Esophagus muscularis mucosa (tissue), 4 donors: Measurements from ENCODE around the gene FRMD1. TPM values are rescaled to one million over a fixed set of nuclear protein-coding genes. Genes with fewer than 3 reads are reported as not detected.

Experiments
- DNase-seq: peaks from one replicate; pipeline ENCODE4 v3.0.0-alpha.2; 2017; ENCODE audit errors: extremely low spot score
- H3K27ac ChIP-seq, 4 donors: fragments of 200-600 bp; sonication (generic); replicated peaks in 1 of 4; 1 replicate in 3 of 4; 2 replicates in 1 of 4; pipeline ENCODE4 v1.5.1; 2016 to 2019; ENCODE audit warnings: mild to moderate bottlenecking in 1 of 4
- H3K27me3 ChIP-seq, 4 donors: fragments of 200-600 bp; sonication (generic); one replicate each; pipeline versions ENCODE4 v1.5.1 to v1.6.0; 2016 to 2019
- H3K36me3 ChIP-seq, 4 donors: fragments of 200-600 bp; sonication (generic); one replicate each; pipeline ENCODE4 v1.5.1; 2016 to 2019
- H3K4me1 ChIP-seq, 4 donors: fragments of 200-600 bp; sonication (generic); one replicate each; pipeline ENCODE4 v1.5.1; 2016 to 2019
- H3K4me3 ChIP-seq, 4 donors: fragments of 200-600 bp; sonication (generic); 1 replicate in 2 of 4; 2 replicates in 2 of 4; pipeline ENCODE4 v1.5.1; 2016 to 2019; ENCODE audit warnings: mild to moderate bottlenecking in 4 of 4, moderate library complexity in 1 of 4
- H3K9me3 ChIP-seq, 4 donors: fragments of 200-600 bp; sonication (generic); 1 replicate in 3 of 4; 2 replicates in 1 of 4; pipeline ENCODE4 v1.5.1; 2016 to 2019
- CTCF ChIP-seq, 3 experiments: fragments of 200-600 bp in 2 of 3; fragments of 450-650 bp in 1 of 3; sonication (generic) in 2 of 3; IDR thresholded peaks; one replicate each; pipeline ENCODE4 v1.5.1; 2017 to 2019; ENCODE audit warnings: antibody characterized with exemption in 3 of 3, mild to moderate bottlenecking in 2 of 3, moderate library complexity in 1 of 3
- EP300 ChIP-seq: sonication (generic); formaldehyde crosslinking; IDR thresholded peaks from one replicate; pipeline ENCODE4 v1.6.1; 2017; ENCODE audit warnings: antibody characterized with exemption
- POLR2A ChIP-seq: fragments of 450-650 bp; IDR thresholded peaks from one replicate; pipeline ENCODE4 v1.6.1; 2017; ENCODE audit warnings: antibody characterized with exemption, moderate library complexity, mild to moderate bottlenecking, low read depth
- POLR2AphosphoS5 ChIP-seq, 2 donors: sonication (generic); formaldehyde crosslinking; IDR thresholded peaks; one replicate each; pipeline ENCODE4 v1.6.1; 2017; ENCODE audit warnings: antibody characterized with exemption in 2 of 2
- WGBS: methylation state at CpG from one replicate; pipeline ENCODE4 v1.1.5; 2018; 5-methylcytosine and 5-hydroxymethylcytosine counted together
- intact Hi-C: fragments of 100-400 bp; cut with DNase I; formaldehyde crosslinking; loops from one replicate; pipeline ENCODE4 v1.15.1; 2023
- total RNA-seq, 4 donors: library from RNA; depleted of rRNA; stranded (reverse); fragments of >200 nt; gene quantifications; one replicate each; pipeline versions ENCODE4 v1.1.0 to v1.2.1, GENCODE V29; 2016

FRMD1 gene
- total RNA-seq, 4 donors from 2014 or later = 0.17 TPM; not detected in 3

- peaks cover 0 to 27% (median 0%) of the 10 kb centered on the region in 4 donors for H3K27me3 ChIP-seq
- no peak overlapping the region for H3K4me3 ChIP-seq
- no peaks in the 10 kb centered on the region for H3K4me1 ChIP-seq
- 95% methylated on average over 18 of the region's 18 CpGs for WGBS
- intact Hi-C loops = no loop called here
- no peaks in the 10 kb centered on the region for H3K36me3 ChIP-seq
- H3K27ac ChIP-seq = no peak overlapping the region
- peaks cover 0 to 15% (median 13%) of the 10 kb centered on the region in 4 donors for H3K9me3 ChIP-seq
- TF ChIP-seq EP300 = no peak
- no peak for TF ChIP-seq POLR2AphosphoS5 (IDR thresholded peaks at IDR 0.05)
- no peak for TF ChIP-seq CTCF (IDR thresholded peaks at IDR 0.05)
- TF ChIP-seq POLR2A = no peak
- peak; percentile 66 for DNase-seq
Observed at GRCh38 chr6:168016176-168016620, 62.8 kb downstream of the FRMD1 start.

GRCh38 chr6:168015482-168016175, 63.4 kb downstream of the FRMD1 start:
- Histone ChIP-seq H3K36me3 (no peaks in the 10 kb centered on the region), H3K4me3 (no peak overlapping the region), H3K27ac (no peak overlapping the region), H3K4me1 (no peaks in the 10 kb centered on the region), H3K9me3 (peaks cover 0 to 20% (median 18%) of the 10 kb centered on the region in 4 donors), H3K27me3 (peaks cover 0 to 27% (median 0%) of the 10 kb centered on the region in 4 donors)
- peak; percentile 37 for DNase-seq
- intact Hi-C loops = no loop called here
- WGBS = 70% methylated on average over 14 of the region's 14 CpGs
- no peak for TF ChIP-seq POLR2A

GRCh38 chr6:168015009-168015408, 64.0 kb downstream of the FRMD1 start:
- TF ChIP-seq EP300 (no peak), POLR2AphosphoS5 (IDR thresholded peaks at IDR 0.05) (no peak), CTCF (IDR thresholded peaks at IDR 0.05) (no peak), POLR2A (no peak)
- DNase-seq = peak; percentile 83
- Histone ChIP-seq H3K27me3 (peaks cover 0 to 27% (median 0%) of the 10 kb centered on the region in 4 donors), H3K4me1 (no peaks in the 10 kb centered on the region), H3K27ac (no peak overlapping the region), H3K36me3 (no peaks in the 10 kb centered on the region), H3K9me3 (peaks cover 0 to 26% (median 22%) of the 10 kb centered on the region in 4 donors), H3K4me3 (no peak overlapping the region)
- intact Hi-C loops = no loop called here
- WGBS = 93% methylated on average over 4 of the region's 4 CpGs

- Histone ChIP-seq H3K4me1 (no peaks in the 10 kb centered on the region), H3K4me3 (no peak overlapping the region), H3K27me3 (peaks cover 0 to 23% (median 0%) of the 10 kb centered on the region in 4 donors), H3K36me3 (no peaks in the 10 kb centered on the region), H3K27ac (no peak overlapping the region), H3K9me3 (peaks cover 0 to 26% (median 24%) of the 10 kb centered on the region in 4 donors)
- WGBS = 51% methylated on average over 6 of the region's 6 CpGs
- no peak for DNase-seq
- intact Hi-C loops = no loop called here
- TF ChIP-seq CTCF (IDR thresholded peaks at IDR 0.05) = no peak
Observed at GRCh38 chr6:168014428-168014827, 64.6 kb downstream of the FRMD1 start.

- peak; percentile 55 for DNase-seq
- Histone ChIP-seq H3K36me3 (no peaks in the 10 kb centered on the region), H3K9me3 (peaks cover 0 to 26% (median 24%) of the 10 kb centered on the region in 4 donors), H3K27ac (no peak overlapping the region), H3K4me1 (no peaks in the 10 kb centered on the region), H3K27me3 (peaks cover 0 to 15% (median 0%) of the 10 kb centered on the region in 4 donors), H3K4me3 (no peak overlapping the region)
- 95% methylated on average over 3 of the region's 7 CpGs for WGBS
- intact Hi-C loops = no loop called here
- no peak for TF ChIP-seq EP300
- TF ChIP-seq POLR2A = no peak
- TF ChIP-seq CTCF (IDR thresholded peaks at IDR 0.05) = no peak
- TF ChIP-seq POLR2AphosphoS5 (IDR thresholded peaks at IDR 0.05) = no peak
Observed at GRCh38 chr6:168013250-168013915, 65.6 kb downstream of the FRMD1 start.
